ENCODE measurements around the gene ME1. TPM values are rescaled to one million over a fixed set of nuclear protein-coding genes. Genes with fewer than 3 reads are reported as not detected.
"Not testable (repeated sequence)": the region's sequence is repeated elsewhere in the genome, so short reads cannot be mapped to it uniquely, and the experiment has no call there.

Gene ME1
- total RNA-seq, 1 experiment from 2014 or later = 5.3 TPM

DNA sequence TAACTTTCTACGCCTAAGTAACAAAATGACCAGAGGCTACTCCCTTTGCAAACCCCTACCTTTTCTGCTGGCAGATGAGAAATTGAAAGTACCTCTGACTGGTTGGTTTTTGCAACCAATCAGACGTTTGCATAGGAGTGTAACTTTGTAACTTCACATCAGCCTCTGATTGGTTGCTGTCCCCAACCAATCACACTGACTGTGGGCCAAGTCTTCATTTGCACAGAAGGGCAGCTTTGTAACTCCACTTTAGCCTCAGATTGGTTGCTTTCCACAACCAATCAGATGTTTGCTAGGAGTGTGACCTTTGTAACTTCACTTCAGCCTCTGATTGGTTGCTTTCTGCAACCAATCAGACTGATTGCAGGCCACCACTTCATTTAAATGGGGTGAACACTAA lies 89.1 kb downstream of the ME1 start:
- no peak overlapping the region for H3K4me3 Mint-ChIP-seq
- no peak for DNase-seq (ENCODE audit: low spot score)
- no peak for TF ChIP-seq ELF4 (CRISPR knock-in tag; IDR thresholded peaks at IDR 0.05; ENCODE audit: low read depth)
- peak; percentile 40 for TF ChIP-seq NFYB (CRISPR knock-in tag; conservative IDR thresholded peaks at IDR 0.05; ENCODE audit: low read depth)
- CTCF ChIA-PET = no interaction called here
- POLR2A ChIA-PET = no interaction called here
- peaks cover 14% of the 10 kb centered on the region for H3K9me3 Mint-ChIP-seq
- H3K36me3 Mint-ChIP-seq = peaks cover 11% of the 10 kb centered on the region
- no peaks in the 10 kb centered on the region for H3K4me1 Mint-ChIP-seq
- no peaks in the 10 kb centered on the region for H3K27me3 Mint-ChIP-seq (ENCODE audit: low read depth)
- no peak overlapping the region for H3K27ac Mint-ChIP-seq
- ATAC-seq = no peak

GRCh38 chr6:83333916-83334315 lies 96.9 kb downstream of the ME1 start:
- H3K27ac Mint-ChIP-seq = peak overlapping the region; percentile 86
- DNase-seq (ENCODE audit: low spot score); POLR2A ChIA-PET; CTCF ChIA-PET; H3K4me1 Mint-ChIP-seq; ATAC-seq; H3K36me3 Mint-ChIP-seq; H3K27me3 Mint-ChIP-seq (ENCODE audit: low read depth): not testable (repeated sequence)
- H3K4me3 Mint-ChIP-seq = peak overlapping the region; percentile 64
- H3K9me3 Mint-ChIP-seq = peaks cover 24% of the 10 kb centered on the region

DNA sequence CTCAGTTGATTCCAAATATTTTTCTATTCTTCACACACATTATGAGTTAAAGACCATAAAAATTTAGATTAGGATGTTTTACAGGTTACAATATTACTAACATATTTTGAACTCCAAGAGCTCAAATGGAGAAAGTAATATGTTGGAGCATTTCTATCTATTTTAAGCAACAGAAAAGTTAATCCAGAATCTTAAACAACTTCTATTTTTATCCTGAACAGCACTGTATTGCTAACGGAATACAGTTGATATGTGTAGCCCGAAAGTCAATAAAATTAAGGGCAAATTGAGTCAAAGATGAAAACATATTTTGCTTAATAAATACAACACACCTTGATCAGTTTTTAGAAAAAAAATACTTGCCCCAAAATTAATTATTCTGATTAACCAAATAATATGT lies 97.4 kb downstream of the ME1 start:
- H3K27ac Mint-ChIP-seq = peak overlapping the region; percentile 86
- H3K36me3 Mint-ChIP-seq = peaks cover 12% of the 10 kb centered on the region
- H3K9me3 Mint-ChIP-seq = peaks cover 27% of the 10 kb centered on the region
- peaks cover 4% of the 10 kb centered on the region for H3K4me1 Mint-ChIP-seq
- CTCF ChIA-PET = no interaction called here
- no peaks in the 10 kb centered on the region for H3K27me3 Mint-ChIP-seq (ENCODE audit: low read depth)
- no peak for ATAC-seq
- no peak for DNase-seq (ENCODE audit: low spot score)
- peak overlapping the region; percentile 64 for H3K4me3 Mint-ChIP-seq
- no peak for TF ChIP-seq ZNF671 (CRISPR knock-in tag; IDR thresholded peaks at IDR 0.05)
- TF ChIP-seq ARID4B (CRISPR knock-in tag; IDR thresholded peaks at IDR 0.05; ENCODE audit: borderline replicate concordance) = no peak
- no peak for TF ChIP-seq CREM (CRISPR knock-in tag; IDR thresholded peaks at IDR 0.05)
- no peak for TF ChIP-seq TCF7 (CRISPR knock-in tag; IDR thresholded peaks at IDR 0.05; ENCODE audit: low read depth)
- TF ChIP-seq SMAD3 (CRISPR knock-in tag; IDR thresholded peaks at IDR 0.05; ENCODE audit: borderline replicate concordance) = no peak
- TF ChIP-seq TEAD4 (CRISPR knock-in tag; IDR thresholded peaks at IDR 0.05) = no peak
- no peak for TF ChIP-seq NR3C1 (CRISPR knock-in tag; conservative IDR thresholded peaks at IDR 0.05; ENCODE audit: low read depth)
- no peak for TF ChIP-seq TP53 (CRISPR knock-in tag; IDR thresholded peaks at IDR 0.05)
- TF ChIP-seq ZNF232 (CRISPR knock-in tag; IDR thresholded peaks at IDR 0.05) = no peak
- no peak for TF ChIP-seq IRF2 (CRISPR knock-in tag; IDR thresholded peaks at IDR 0.05; ENCODE audit: borderline replicate concordance, low read depth)
- no peak for TF ChIP-seq ZNF281 (CRISPR knock-in tag; IDR thresholded peaks at IDR 0.05)
- POLR2A ChIA-PET = no interaction called here

DNA sequence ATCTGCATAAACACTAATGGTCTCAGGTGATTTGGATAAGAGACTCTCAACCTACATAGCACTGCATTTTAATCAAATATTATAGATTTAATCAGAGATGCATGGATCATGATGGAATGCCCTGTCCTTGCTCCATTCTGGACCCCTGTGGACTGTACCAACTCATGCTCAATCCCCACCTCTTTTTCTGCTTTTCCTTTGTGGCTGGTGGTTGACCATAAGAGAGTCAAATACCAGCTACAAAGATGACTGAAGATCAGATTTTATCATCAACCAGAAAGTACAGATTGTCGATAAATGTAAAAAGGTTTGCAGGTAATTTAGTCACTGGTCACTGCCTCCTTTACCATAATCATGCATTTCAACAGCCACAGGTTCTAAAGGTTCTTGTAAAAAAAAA lies 116.2 kb downstream of the ME1 start:
- CTCF ChIA-PET = no interaction called here
- no peak for DNase-seq (ENCODE audit: low spot score)
- H3K4me1 Mint-ChIP-seq = no peaks in the 10 kb centered on the region
- H3K27me3 Mint-ChIP-seq (ENCODE audit: low read depth) = no peaks in the 10 kb centered on the region
- no peak for ATAC-seq
- H3K9me3 Mint-ChIP-seq = peaks cover 4% of the 10 kb centered on the region; the same call in 1 of the 2 replicates
- POLR2A ChIA-PET = no interaction called here
- H3K27ac Mint-ChIP-seq = no peak overlapping the region
- no peak overlapping the region for H3K4me3 Mint-ChIP-seq
- H3K36me3 Mint-ChIP-seq = no peaks in the 10 kb centered on the region
- TF ChIP-seq MYBL2 (CRISPR knock-in tag; IDR thresholded peaks at IDR 0.05) = no peak
- TF ChIP-seq USF2 (CRISPR knock-in tag; IDR thresholded peaks at IDR 0.05) = no peak
- no peak for TF ChIP-seq ZNF671 (CRISPR knock-in tag; IDR thresholded peaks at IDR 0.05)
- TF ChIP-seq FOXP1 (CRISPR knock-in tag; IDR thresholded peaks at IDR 0.05; ENCODE audit: borderline replicate concordance) = no peak
- TF ChIP-seq ZNF281 (CRISPR knock-in tag; IDR thresholded peaks at IDR 0.05) = no peak
- no peak for TF ChIP-seq ZNF416 (CRISPR knock-in tag; IDR thresholded peaks at IDR 0.05)
